HCT116 (cell line): ENCODE measurements around the gene CYP4F11.

Experiments used
- FOSL1 ChIP-seq: IDR thresholded peaks from 2 replicates; pipeline ENCODE4 v1.6.1; 2012; ENCODE audit warnings: low read depth
- JUND ChIP-seq: IDR thresholded peaks from 2 replicates; pipeline ENCODE4 v1.6.1; 2012
- POLR2A ChIP-seq: IDR thresholded peaks from 2 replicates; pipeline ENCODE4 v1.7.0; 2011; ENCODE audit warnings: borderline replicate concordance; ENCODE audit not compliant: insufficient read depth, insufficient read length; ENCODE audit errors: extremely low read depth
- POLR2AphosphoS5 ChIP-seq: IDR thresholded peaks from 2 replicates; pipeline ENCODE4 v1.6.1; 2011; ENCODE audit warnings: mild to moderate bottlenecking, low read depth, low read length, moderate library complexity
- ZNF274 ChIP-seq: fragments of 200-500 bp; sonication (Bioruptor generic); IDR thresholded peaks from 2 replicates; pipeline ENCODE4 v1.6.1; 2014; ENCODE audit warnings: mild to moderate bottlenecking, low read depth, low read length, inconsistent platforms
- TF ChIP-seq, protein P1 (sequence below), 3 experiments: fragments of 200-600 bp in 1 of 3; sonication (generic) in 1 of 3; IDR thresholded peaks in 2 of 3; conservative IDR thresholded peaks in 1 of 3; 2 replicates each; pipeline ENCODE4 v1.5.1; 2012 to 2017; ENCODE audit warnings: low read depth in 2 of 3, low read length in 2 of 3, antibody characterized with exemption in 1 of 3, borderline replicate concordance in 1 of 3, control low read depth in 1 of 3, mild to moderate bottlenecking in 1 of 3, mixed read lengths in 1 of 3, mixed run types in 1 of 3, moderate library complexity in 1 of 3; ENCODE audit not compliant: insufficient read depth in 1 of 3
- TF ChIP-seq, protein P2 (sequence below): IDR thresholded peaks from 2 replicates; pipeline ENCODE4 v1.6.1; 2012; ENCODE audit warnings: low read depth

DNA sequence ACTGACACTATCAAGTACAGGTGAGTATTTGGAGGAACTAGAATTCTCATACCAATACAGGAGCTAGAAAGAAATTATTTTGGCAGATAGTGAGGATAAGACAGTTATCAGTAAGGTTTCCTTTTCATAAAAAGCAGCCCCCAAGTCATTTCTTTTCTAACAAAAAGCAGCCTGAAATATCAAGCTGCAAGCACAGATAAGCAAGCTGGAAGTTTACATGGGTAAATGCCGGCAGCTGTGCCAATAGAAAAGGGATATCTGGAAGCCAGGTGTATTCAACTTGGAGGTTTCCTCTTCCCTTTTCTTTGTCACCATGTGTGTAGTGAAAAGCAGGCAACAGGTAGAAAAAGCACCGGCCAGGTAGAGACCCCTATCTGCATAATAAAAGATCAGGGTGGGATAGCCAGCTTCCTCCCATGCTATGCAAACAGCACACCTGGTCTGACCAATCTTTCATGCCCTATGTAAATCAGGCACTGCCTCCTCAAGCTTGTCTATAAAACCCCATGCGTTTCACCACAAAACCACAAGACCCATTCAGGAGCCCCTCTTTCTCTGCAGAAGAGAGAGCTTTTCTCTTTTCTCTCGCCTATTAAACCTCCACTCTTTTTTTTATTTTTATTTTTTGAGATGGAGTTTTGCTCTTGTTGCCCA is 59.4 kb downstream of the CYP4F11 start:
- TF ChIP-seq, protein P1, sequence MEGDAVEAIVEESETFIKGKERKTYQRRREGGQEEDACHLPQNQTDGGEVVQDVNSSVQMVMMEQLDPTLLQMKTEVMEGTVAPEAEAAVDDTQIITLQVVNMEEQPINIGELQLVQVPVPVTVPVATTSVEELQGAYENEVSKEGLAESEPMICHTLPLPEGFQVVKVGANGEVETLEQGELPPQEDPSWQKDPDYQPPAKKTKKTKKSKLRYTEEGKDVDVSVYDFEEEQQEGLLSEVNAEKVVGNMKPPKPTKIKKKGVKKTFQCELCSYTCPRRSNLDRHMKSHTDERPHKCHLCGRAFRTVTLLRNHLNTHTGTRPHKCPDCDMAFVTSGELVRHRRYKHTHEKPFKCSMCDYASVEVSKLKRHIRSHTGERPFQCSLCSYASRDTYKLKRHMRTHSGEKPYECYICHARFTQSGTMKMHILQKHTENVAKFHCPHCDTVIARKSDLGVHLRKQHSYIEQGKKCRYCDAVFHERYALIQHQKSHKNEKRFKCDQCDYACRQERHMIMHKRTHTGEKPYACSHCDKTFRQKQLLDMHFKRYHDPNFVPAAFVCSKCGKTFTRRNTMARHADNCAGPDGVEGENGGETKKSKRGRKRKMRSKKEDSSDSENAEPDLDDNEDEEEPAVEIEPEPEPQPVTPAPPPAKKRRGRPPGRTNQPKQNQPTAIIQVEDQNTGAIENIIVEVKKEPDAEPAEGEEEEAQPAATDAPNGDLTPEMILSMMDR (IDR thresholded peaks at IDR 0.05 in 2 of 3, conservative IDR thresholded peaks at IDR 0.05 in 1 of 3; ENCODE audit: borderline replicate concordance in 1 of 3, insufficient read depth in 1 of 3, low read depth in 2 of 3, low read length in 2 of 3), result no peak
- TF ChIP-seq POLR2AphosphoS5 (no peak), JUND (no peak), POLR2A (no peak), ZNF274 (no peak), FOSL1 (no peak)
- TF ChIP-seq, protein P2, sequence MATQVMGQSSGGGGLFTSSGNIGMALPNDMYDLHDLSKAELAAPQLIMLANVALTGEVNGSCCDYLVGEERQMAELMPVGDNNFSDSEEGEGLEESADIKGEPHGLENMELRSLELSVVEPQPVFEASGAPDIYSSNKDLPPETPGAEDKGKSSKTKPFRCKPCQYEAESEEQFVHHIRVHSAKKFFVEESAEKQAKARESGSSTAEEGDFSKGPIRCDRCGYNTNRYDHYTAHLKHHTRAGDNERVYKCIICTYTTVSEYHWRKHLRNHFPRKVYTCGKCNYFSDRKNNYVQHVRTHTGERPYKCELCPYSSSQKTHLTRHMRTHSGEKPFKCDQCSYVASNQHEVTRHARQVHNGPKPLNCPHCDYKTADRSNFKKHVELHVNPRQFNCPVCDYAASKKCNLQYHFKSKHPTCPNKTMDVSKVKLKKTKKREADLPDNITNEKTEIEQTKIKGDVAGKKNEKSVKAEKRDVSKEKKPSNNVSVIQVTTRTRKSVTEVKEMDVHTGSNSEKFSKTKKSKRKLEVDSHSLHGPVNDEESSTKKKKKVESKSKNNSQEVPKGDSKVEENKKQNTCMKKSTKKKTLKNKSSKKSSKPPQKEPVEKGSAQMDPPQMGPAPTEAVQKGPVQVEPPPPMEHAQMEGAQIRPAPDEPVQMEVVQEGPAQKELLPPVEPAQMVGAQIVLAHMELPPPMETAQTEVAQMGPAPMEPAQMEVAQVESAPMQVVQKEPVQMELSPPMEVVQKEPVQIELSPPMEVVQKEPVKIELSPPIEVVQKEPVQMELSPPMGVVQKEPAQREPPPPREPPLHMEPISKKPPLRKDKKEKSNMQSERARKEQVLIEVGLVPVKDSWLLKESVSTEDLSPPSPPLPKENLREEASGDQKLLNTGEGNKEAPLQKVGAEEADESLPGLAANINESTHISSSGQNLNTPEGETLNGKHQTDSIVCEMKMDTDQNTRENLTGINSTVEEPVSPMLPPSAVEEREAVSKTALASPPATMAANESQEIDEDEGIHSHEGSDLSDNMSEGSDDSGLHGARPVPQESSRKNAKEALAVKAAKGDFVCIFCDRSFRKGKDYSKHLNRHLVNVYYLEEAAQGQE, result no peak
